Left colon (tissue), 2 donors: ENCODE measurements around the gene CEACAM7. TPM values are rescaled to one million over a fixed set of nuclear protein-coding genes. Genes with fewer than 3 reads are reported as not detected.
"Not testable (repeated sequence)": the region's sequence is repeated elsewhere in the genome, so short reads cannot be mapped to it uniquely, and the experiment has no call there.

Experiments used
- ATAC-seq: fragments of 200-7000 bp; cut with Tn5 transposase; one replicate; pipeline ENCODE4 v1.9.1; 2020; ENCODE audit warnings: mild to moderate bottlenecking, moderate library complexity
- DNase-seq, 2 donors: peaks; one replicate each; pipeline ENCODE4 v3.0.0-alpha.2; 2020
- intact Hi-C, 2 donors: fragments of 100-400 bp; cut with DNase I in 1 of 2; cut with micrococcal nuclease in 1 of 2; formaldehyde crosslinking; loops; one replicate each; pipeline versions ENCODE4 v1.11.2 to v1.14.0; 2022; cut with DNase I, micrococcal nuclease
- total RNA-seq, 2 donors: library from RNA; stranded (reverse); fragmentation: NEBNext Ultra II Directional; extraction: Animal tissue kit (Norgen Biotek cat#: 25700); gene quantifications; one replicate each; pipeline ENCODE4 v1.2.1, GENCODE V29; 2021
- donor health status: DM: no; HTN: no; CAD: no.
- donor health status: DM: yes; HTN: yes; CAD: no.

CEACAM7 gene
- total RNA-seq, 2 donors from 2014 or later = 2,049 to 2,156 TPM

- DNase-seq = peak; percentile 62 to 92
- peak; percentile 91 for ATAC-seq
- intact Hi-C loops = no loop called here
Observed at GRCh38 chr19:41682437-41682836, 5.6 kb downstream of the CEACAM7 start.

GRCh38 chr19:41671486-41671885, 16.6 kb downstream of the CEACAM7 start:
- DNase-seq (peak in 1 of 2 donors; percentile 62), ATAC-seq (peak; percentile 74)
- intact Hi-C loops = no loop called here

GRCh38 chr19:41670755-41671154, 17.3 kb downstream of the CEACAM7 start:
- DNase-seq (peak in 1 of 2 donors; percentile 67), ATAC-seq (peak; percentile 64)
- intact Hi-C loops = no loop called here

- no peak for DNase-seq
- peak; percentile 75 for ATAC-seq
- intact Hi-C loops = no loop called here
Observed at GRCh38 chr19:41668315-41668714, 19.8 kb downstream of the CEACAM7 start.

GRCh38 chr19:41666075-41666474, 22.0 kb downstream of the CEACAM7 start:
- no peak for ATAC-seq
- intact Hi-C loops = no loop called here
- no peak for DNase-seq

- intact Hi-C loops = no loop called here
- no peak for DNase-seq
- no peak for ATAC-seq
Observed at GRCh38 chr19:41657157-41657556, 30.9 kb downstream of the CEACAM7 start.

GRCh38 chr19:41656756-41657155, 31.3 kb downstream of the CEACAM7 start:
- DNase-seq, intact Hi-C loops, ATAC-seq: not testable (repeated sequence)

GRCh38 chr19:41652250-41652649, 35.8 kb downstream of the CEACAM7 start:
- intact Hi-C loops = no loop called here
- ATAC-seq (no peak), DNase-seq (no peak)

GRCh38 chr19:41649827-41650226, 38.2 kb downstream of the CEACAM7 start:
- intact Hi-C loops = no loop called here
- DNase-seq (peak; percentile 60 to 78), ATAC-seq (peak; percentile 95)

- intact Hi-C loops = no loop called here
Observed at GRCh38 chr19:41646589-41647204, 41.4 kb downstream of the CEACAM7 start.

GRCh38 chr19:41641879-41642485, 46.1 kb downstream of the CEACAM7 start:
- ATAC-seq = peak; percentile 95
- intact Hi-C loops = no loop called here
- peak; percentile 59 to 70 for DNase-seq

More at GRCh38 chr19:41646589-41647204, 41.4 kb downstream of the CEACAM7 start:
- no peak for ATAC-seq
- no peak for DNase-seq

- ATAC-seq (peak; percentile 28), DNase-seq (no peak)
- intact Hi-C loops = no loop called here
Observed at GRCh38 chr19:41638641-41639081, 49.4 kb downstream of the CEACAM7 start.

GRCh38 chr19:41637484-41637883, 50.6 kb downstream of the CEACAM7 start:
- ATAC-seq (no peak), DNase-seq (no peak)
- intact Hi-C loops = no loop called here

GRCh38 chr19:41627966-41628675, 59.9 kb downstream of the CEACAM7 start:
- no peak for DNase-seq
- no peak for ATAC-seq
- intact Hi-C loops = no loop called here

GRCh38 chr19:41626877-41627276, 61.2 kb downstream of the CEACAM7 start, which contains the start of gene CEACAM4:
TSS of gene CEACAM4 (minus strand) at chr19:41627074. CDS start at chr19:41626963, 111 bp downstream.
- DNase-seq (no peak), ATAC-seq (no peak)
- intact Hi-C loops = no loop called here

- DNase-seq = no peak
- intact Hi-C loops = no loop called here
- no peak for ATAC-seq
Observed at GRCh38 chr19:41626278-41626677, 61.8 kb downstream of the CEACAM7 start.

GRCh38 chr19:41624937-41625336, 63.1 kb downstream of the CEACAM7 start:
- intact Hi-C loops = no loop called here
- no peak for ATAC-seq
- DNase-seq = no peak

- ATAC-seq (no peak), DNase-seq (no peak)
- intact Hi-C loops = no loop called here
Observed at GRCh38 chr19:41624515-41624914, 63.6 kb downstream of the CEACAM7 start.

- intact Hi-C loops = no loop called here
- no peak for ATAC-seq
- no peak for DNase-seq
Observed at GRCh38 chr19:41623360-41623759, 64.7 kb downstream of the CEACAM7 start.
